ENCODE measurements around the gene METTL22.
"Not testable (repeated sequence)": the region's sequence is repeated elsewhere in the genome, so short reads cannot be mapped to it uniquely, and the experiment has no call there.

Gene METTL22

DNA sequence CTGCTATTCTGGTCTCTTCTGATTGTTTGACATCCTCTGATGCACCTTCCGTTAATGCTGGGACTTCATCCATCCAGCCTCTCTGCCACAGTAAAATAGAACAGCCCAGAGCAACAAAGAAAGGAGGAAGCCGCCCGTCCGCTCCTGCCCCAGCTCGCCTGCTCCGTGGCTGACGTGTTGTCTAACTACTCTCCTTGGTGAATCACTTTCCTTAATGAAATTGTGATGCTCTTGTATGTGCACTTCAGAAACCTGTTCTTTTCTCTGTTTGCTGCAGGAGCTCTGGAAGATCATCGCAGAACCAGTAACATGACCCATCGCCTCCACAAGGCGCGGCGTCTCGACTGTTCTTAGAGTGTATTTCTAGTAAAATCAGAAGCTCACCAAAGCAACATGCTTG is 24.3 kb downstream of the METTL22 start:
- H3K4me3 Mint-ChIP-seq: no peak overlapping the region
- no peaks in the 10 kb centered on the region for H3K27me3 Mint-ChIP-seq
- no peaks in the 10 kb centered on the region for H3K9me3 Mint-ChIP-seq
- ATAC-seq (replicated peaks; ENCODE audit: extremely low read depth, poor library complexity, severe bottlenecking): no peak
- DNase-seq (ENCODE audit: low spot score in 2 of 2): no peak
- peaks cover 23% of the 10 kb centered on the region for H3K4me1 Mint-ChIP-seq
- peaks cover 52% of the 10 kb centered on the region for H3K36me3 Mint-ChIP-seq (ENCODE audit: insufficient read depth)
- H3K27ac Mint-ChIP-seq (ENCODE audit: low read depth): no peak overlapping the region

DNA sequence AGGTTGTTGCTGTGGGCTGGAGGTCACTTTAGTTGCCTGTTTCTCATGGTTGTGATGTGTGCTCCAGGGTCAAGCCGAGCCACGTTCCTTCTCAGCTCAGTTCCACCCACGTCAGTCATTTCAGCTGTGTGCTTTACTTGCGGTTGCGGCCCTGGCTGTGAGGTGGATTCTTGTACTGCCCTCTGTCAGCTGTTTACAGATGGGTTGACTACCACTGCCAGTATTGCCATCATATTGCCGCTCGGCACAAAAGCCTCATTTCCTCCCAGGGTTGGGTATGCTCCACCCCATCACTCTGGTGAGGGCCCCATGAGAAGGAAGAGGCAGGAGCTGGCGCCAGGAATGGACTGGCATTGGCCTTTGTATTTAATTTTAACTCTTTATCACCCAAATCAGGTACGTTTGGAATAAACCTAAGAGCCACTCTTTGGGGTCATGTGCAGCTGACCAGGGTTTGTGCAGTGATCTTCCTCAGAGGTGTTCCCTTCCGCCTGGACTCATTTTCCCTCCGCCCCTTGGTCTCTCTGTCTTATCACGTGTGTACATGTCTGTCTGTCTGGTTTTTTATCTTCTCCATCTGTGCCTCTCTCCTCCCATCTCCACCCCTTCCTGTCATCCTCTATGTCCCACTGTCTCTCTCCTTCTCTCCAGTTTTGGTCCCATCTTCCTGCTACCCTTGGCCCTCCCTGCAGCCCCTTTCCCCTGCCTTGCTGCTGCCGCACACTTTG is 25.0 kb downstream of the METTL22 start:
- H3K36me3 Mint-ChIP-seq (ENCODE audit: insufficient read depth): peaks cover 47% of the 10 kb centered on the region
- H3K27ac Mint-ChIP-seq (ENCODE audit: low read depth): no peak overlapping the region
- H3K27me3 Mint-ChIP-seq: no peaks in the 10 kb centered on the region
- DNase-seq (ENCODE audit: low spot score in 2 of 2) (no peak), ATAC-seq (replicated peaks; ENCODE audit: extremely low read depth, poor library complexity, severe bottlenecking) (no peak)
- H3K4me1 Mint-ChIP-seq: peaks cover 23% of the 10 kb centered on the region
- H3K4me3 Mint-ChIP-seq: no peak overlapping the region
- H3K9me3 Mint-ChIP-seq: no peaks in the 10 kb centered on the region

DNA sequence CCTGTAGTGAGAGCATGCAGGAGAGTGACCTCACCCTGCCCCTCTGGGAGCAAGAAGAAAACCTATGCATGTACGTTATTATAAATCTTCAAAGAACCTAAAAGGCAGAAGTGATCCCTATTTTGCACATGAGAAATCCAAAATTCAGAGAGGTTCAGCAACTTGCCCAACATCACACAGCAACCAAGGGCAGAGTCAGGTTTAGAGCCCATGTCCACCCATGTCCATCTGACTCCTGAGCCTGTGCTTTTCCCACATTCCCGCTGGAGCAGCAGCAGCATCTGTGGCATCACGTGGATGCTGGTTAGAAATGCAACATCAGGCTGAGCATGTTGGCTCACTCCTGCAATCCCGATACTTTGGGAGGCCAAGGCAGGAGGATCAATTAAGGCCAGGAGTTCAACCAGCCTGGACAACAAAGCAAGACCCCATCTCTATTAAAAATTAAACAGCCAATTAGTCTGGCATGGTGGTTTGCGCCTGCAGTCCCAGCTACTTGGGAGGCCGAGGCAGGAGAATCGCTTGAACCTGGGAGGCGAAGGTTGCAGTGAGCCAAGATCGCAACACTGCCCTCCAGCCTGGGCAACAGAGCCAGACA is 26.3 kb downstream of the METTL22 start:
- Mint-ChIP-seq H3K36me3 (ENCODE audit: insufficient read depth) (peaks cover 39% of the 10 kb centered on the region), H3K27ac (ENCODE audit: low read depth) (no peak overlapping the region), H3K9me3 (no peaks in the 10 kb centered on the region), H3K4me3 (no peak overlapping the region), H3K27me3 (no peaks in the 10 kb centered on the region), H3K4me1 (peaks cover 17% of the 10 kb centered on the region)
- DNase-seq (ENCODE audit: low spot score in 2 of 2): no peak
- no peak for ATAC-seq (replicated peaks; ENCODE audit: extremely low read depth, poor library complexity, severe bottlenecking)

DNA sequence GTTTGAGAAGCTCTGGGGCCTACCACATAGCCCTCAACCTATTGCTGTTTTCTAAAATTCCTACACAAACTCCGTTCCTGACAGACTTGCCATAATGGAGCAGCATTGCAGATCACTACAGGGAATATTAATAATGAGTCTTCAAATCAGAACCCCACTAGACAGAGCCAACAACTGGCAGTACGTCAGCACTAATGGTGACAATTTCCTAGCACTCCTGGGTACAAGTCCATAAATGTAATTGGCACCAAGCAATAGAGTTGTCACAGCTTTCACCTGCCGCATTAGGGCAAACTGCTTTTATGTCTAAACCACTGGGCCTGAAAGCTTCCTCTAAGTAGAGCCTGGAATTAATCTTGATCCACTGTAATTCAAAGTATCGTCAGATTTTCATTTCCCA is 27.4 kb downstream of the METTL22 start:
- no peaks in the 10 kb centered on the region for H3K9me3 Mint-ChIP-seq
- H3K27ac Mint-ChIP-seq (ENCODE audit: low read depth): no peak overlapping the region
- peaks cover 29% of the 10 kb centered on the region for H3K36me3 Mint-ChIP-seq (ENCODE audit: insufficient read depth)
- DNase-seq (ENCODE audit: low spot score in 2 of 2) (no peak), ATAC-seq (replicated peaks; ENCODE audit: extremely low read depth, poor library complexity, severe bottlenecking) (no peak)
- peaks cover 17% of the 10 kb centered on the region for H3K4me1 Mint-ChIP-seq
- no peak overlapping the region for H3K4me3 Mint-ChIP-seq
- no peaks in the 10 kb centered on the region for H3K27me3 Mint-ChIP-seq

DNA sequence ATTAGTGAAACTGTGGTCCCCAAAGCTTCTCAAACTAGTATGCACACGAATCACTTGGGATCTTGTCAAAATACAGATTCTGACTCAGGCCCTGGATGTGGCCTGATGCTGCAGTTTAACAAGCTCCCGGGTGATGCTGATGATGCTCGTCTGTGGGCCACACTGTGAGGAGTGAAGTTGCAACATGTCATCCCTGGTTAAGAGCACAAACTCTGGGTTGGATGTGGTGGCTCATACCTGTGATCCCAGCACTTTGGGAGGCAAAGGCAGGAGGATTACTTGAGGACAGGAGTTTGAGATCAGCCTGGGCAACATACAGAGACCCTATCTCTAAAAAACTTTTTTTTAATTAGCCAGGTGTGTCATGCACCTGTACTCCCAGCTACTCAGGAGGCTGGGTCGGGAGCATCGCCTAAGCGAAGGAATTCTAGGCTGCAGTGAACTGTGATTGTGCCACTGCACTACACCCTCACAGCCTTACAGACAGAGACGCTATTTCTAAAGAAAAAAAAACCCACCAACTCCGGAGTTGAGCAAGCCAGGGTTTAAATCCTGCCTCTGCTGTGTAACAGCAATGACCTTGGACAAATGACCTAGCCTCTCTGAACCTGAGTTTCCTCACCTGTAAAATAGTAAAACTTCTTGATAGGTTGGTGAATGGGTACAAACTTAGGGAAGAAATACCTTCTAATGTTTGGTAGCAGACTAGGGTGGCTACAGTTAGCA is 28.5 kb downstream of the METTL22 start:
- H3K27me3 Mint-ChIP-seq: no peaks in the 10 kb centered on the region
- H3K27ac Mint-ChIP-seq (ENCODE audit: low read depth): no peak overlapping the region
- peaks cover 7% of the 10 kb centered on the region for H3K4me1 Mint-ChIP-seq
- ATAC-seq (replicated peaks; ENCODE audit: extremely low read depth, poor library complexity, severe bottlenecking) (no peak), DNase-seq (ENCODE audit: low spot score in 2 of 2) (no peak)
- peaks cover 20% of the 10 kb centered on the region for H3K36me3 Mint-ChIP-seq (ENCODE audit: insufficient read depth)
- H3K4me3 Mint-ChIP-seq: no peak overlapping the region
- no peaks in the 10 kb centered on the region for H3K9me3 Mint-ChIP-seq

DNA sequence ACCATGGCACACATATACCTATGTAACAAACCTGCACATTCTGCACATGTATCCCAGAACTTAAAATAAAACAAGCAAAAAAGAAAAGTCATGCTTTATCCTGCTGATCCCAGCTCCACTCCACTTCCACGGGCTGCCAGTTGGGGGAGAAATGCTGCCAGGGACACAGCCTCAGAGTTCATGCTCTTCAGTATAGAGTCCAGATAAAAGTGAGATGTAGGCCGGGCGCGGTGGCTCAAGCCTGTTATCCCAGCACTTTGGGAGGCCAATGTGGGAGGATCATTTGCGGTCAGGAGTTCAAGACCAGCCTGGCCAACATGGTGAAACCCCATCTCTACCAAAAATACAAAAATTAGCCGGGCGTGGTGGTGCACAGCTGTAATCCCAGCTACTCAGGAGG is 30.5 kb downstream of the METTL22 start:
- not testable (repeated sequence) for H3K4me1 Mint-ChIP-seq; H3K9me3 Mint-ChIP-seq; H3K4me3 Mint-ChIP-seq; DNase-seq (ENCODE audit: low spot score in 2 of 2); ATAC-seq (replicated peaks; ENCODE audit: extremely low read depth, poor library complexity, severe bottlenecking); H3K27ac Mint-ChIP-seq (ENCODE audit: low read depth); H3K27me3 Mint-ChIP-seq
- peaks cover 10% of the 10 kb centered on the region for H3K36me3 Mint-ChIP-seq (ENCODE audit: insufficient read depth)

DNA sequence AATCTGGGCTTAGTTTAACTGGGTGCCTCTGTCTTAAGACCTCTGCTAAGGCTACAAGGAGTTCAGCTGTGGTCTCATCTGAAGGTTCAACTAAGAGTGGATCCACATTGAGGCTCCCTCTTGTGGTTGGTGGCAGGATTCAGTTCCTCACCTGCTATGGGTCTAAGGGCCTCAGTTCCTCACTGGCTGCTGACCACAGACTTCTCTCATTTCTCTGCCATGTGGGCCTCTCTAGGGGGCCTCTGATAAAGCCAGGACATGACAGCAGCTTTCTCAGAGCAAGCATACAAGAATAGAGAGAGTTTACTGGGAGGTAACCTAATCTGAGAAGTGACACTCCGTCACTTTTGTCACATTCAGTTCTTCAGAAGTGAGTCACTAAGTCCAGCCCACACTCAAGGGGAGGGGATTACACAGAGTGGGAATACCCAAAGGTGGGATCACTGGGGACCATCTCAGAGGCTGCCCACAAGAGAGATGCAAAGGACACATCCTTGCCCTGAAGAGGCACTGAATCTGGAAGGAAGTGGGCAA is 33.8 kb downstream of the METTL22 start:
- DNase-seq (ENCODE audit: low spot score in 2 of 2) (no peak), ATAC-seq (replicated peaks; ENCODE audit: extremely low read depth, poor library complexity, severe bottlenecking) (no peak)
- no peak overlapping the region for H3K4me3 Mint-ChIP-seq
- H3K27ac Mint-ChIP-seq (ENCODE audit: low read depth): peak overlapping the region; percentile 41
- no peaks in the 10 kb centered on the region for H3K36me3 Mint-ChIP-seq (ENCODE audit: insufficient read depth)
- no peaks in the 10 kb centered on the region for H3K4me1 Mint-ChIP-seq
- no peaks in the 10 kb centered on the region for H3K27me3 Mint-ChIP-seq
- no peaks in the 10 kb centered on the region for H3K9me3 Mint-ChIP-seq

DNA sequence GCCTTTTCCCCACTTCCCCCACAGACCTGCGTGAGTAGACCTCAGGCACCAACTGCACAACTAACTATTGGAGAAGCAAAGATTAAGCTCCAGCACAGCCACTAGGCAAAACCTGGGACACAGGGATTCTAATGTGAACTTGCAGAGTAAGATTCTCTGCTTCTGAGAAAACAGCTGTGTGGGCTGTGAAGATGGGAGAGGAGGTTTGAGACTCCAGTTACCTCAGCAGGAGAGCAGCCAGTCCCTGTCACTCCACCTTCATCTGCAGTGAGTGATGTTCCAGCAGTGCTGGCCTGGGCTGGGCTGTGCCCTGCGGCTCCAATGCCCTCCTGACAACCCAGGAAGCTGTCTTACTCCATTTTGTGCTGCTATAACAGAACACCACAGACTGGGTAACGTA is 34.9 kb downstream of the METTL22 start:
- DNase-seq (ENCODE audit: low spot score in 2 of 2): no peak

DNA sequence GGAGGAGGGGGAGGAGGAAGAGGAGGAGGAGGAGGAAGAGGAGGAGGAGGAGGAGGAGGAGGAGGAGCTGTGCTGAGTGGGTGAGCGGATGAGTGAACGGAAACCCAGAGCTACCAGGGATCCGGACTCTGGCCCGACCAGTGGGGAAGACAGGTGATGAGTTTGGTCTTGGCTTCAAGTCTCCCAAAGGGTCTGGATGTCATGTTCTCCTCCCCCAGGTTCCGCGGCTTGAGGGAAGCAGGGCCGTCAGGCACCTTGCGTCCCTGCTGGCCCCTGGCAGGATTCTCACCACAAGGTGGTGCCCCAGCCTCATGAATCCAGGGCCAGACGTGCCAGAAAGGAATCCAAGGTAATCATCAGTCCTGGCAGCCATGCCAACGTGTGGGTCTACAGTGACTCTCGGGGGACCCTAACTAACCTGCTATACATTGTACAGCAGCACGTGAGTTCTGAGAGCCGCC is 39.4 kb downstream of the METTL22 start:
- Mint-ChIP-seq H3K4me1 (no peaks in the 10 kb centered on the region), H3K9me3 (no peaks in the 10 kb centered on the region), H3K36me3 (ENCODE audit: insufficient read depth) (peaks cover 8% of the 10 kb centered on the region), H3K27ac (ENCODE audit: low read depth) (no peak overlapping the region), H3K4me3 (no peak overlapping the region), H3K27me3 (no peaks in the 10 kb centered on the region)
- ATAC-seq (replicated peaks; ENCODE audit: extremely low read depth, poor library complexity, severe bottlenecking) (no peak), DNase-seq (ENCODE audit: low spot score in 2 of 2) (no peak)

More for the DNA sequence above, 34.9 kb downstream of the METTL22 start:
- Mint-ChIP-seq H3K27ac (ENCODE audit: low read depth) (no peak overlapping the region), H3K9me3 (no peaks in the 10 kb centered on the region), H3K36me3 (ENCODE audit: insufficient read depth) (no peaks in the 10 kb centered on the region), H3K4me3 (no peak overlapping the region), H3K4me1 (no peaks in the 10 kb centered on the region), H3K27me3 (no peaks in the 10 kb centered on the region)
- ATAC-seq (replicated peaks; ENCODE audit: extremely low read depth, poor library complexity, severe bottlenecking): no peak

DNA sequence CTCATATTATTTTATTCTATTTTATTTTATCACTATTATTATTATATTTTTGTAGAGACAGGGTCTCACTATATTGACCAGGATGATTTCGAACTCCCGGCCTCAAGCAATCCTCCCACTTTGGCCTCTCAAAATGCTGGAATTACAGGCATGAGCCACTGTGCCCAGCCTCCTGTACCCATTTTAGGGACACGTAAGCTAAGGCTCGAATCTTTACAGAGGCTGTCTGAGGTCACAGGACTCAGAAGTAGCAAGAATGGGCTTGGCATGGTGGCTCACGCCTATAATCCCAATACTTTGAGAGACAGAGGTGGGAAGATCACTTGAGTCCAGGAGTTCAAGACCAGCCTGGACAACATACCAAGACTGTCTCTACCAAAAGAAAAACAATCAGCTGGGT is 40.2 kb downstream of the METTL22 start:
- H3K4me3 Mint-ChIP-seq: no peak overlapping the region
- DNase-seq (ENCODE audit: low spot score in 2 of 2) (no peak), ATAC-seq (replicated peaks; ENCODE audit: extremely low read depth, poor library complexity, severe bottlenecking) (no peak)
- no peaks in the 10 kb centered on the region for H3K9me3 Mint-ChIP-seq
- H3K27ac Mint-ChIP-seq (ENCODE audit: low read depth): no peak overlapping the region
- H3K27me3 Mint-ChIP-seq: no peaks in the 10 kb centered on the region
- H3K36me3 Mint-ChIP-seq (ENCODE audit: insufficient read depth): peaks cover 8% of the 10 kb centered on the region
- H3K4me1 Mint-ChIP-seq: no peaks in the 10 kb centered on the region

DNA sequence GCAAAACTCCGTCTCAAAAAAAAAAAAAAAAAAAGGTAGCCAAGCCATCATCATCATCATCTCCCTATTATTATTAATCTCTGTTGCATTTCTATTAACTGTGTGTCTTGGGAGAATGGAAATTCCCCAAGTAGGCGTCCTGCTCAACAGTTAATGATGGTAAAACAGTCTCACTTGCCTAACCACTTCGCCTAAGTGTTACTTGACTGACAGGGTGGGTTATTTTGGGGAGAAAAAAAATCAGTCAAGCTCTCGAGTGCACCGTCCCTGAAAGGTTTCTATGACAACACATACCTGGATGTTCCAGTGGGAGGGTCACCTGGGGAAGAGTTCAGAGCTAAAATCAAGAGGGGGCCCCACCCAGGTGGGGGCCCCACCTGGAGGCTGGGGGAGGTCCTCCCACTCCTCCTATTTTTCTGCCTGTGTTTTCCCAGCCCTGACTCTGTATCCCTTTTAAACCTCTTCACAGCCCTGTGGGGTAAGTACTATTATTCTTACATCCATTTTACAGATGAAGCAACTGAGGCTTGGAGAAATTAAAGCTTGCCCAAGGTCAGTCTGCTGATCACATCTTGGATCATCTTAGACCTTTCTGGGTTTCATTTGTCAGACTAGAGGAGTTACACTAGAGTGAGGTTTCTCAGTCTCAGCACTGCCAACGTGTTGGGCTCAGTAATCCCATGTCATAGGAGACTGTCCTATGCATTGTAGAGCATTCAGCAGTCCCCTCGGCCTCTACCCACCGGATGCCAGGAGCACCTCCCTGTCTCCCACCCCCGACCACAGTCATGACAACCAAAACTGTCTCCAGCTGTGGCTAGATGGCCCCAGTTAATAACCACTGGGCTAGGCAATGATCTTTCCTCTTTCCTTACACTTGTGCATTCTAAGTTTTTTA is 41.9 kb downstream of the METTL22 start:
- no peaks in the 10 kb centered on the region for H3K4me1 Mint-ChIP-seq
- peak overlapping the region; percentile 19 for H3K27ac Mint-ChIP-seq (ENCODE audit: low read depth)
- H3K27me3 Mint-ChIP-seq: no peaks in the 10 kb centered on the region
- peaks cover 11% of the 10 kb centered on the region for H3K36me3 Mint-ChIP-seq (ENCODE audit: insufficient read depth)
- H3K4me3 Mint-ChIP-seq: no peak overlapping the region
- ATAC-seq (replicated peaks; ENCODE audit: extremely low read depth, poor library complexity, severe bottlenecking): peak; percentile 78
- DNase-seq (ENCODE audit: low spot score in 2 of 2): peak in 1 of 2 donors; percentile 20
- no peaks in the 10 kb centered on the region for H3K9me3 Mint-ChIP-seq

DNA sequence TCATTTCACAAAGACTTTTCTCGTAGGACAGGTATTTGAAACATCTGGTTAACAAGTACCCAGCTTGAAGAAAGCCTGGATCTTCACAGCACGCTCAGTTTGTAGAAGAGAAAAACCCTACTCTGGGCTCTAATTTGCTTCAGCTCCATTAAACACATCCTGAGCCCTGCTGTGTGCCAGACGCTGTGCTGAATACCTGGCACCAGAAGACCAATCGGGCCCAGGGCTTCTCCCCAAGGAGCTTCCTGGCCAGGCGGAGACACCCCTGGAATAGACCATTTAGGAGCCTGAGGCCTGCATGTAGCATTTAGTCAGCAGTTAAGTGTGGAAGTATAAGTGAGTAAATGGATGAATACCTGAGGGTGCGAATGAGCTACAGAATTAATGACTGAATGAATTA is 44.0 kb downstream of the METTL22 start:
- H3K4me1 Mint-ChIP-seq: no peaks in the 10 kb centered on the region
- no peaks in the 10 kb centered on the region for H3K9me3 Mint-ChIP-seq
- DNase-seq (ENCODE audit: low spot score in 2 of 2) (no peak), ATAC-seq (replicated peaks; ENCODE audit: extremely low read depth, poor library complexity, severe bottlenecking) (no peak)
- no peak overlapping the region for H3K4me3 Mint-ChIP-seq
- peaks cover 13% of the 10 kb centered on the region for H3K36me3 Mint-ChIP-seq (ENCODE audit: insufficient read depth)
- H3K27me3 Mint-ChIP-seq: no peaks in the 10 kb centered on the region
- H3K27ac Mint-ChIP-seq (ENCODE audit: low read depth): no peak overlapping the region

All from central memory CD8-positive, alpha-beta T cell (primary cell).